WI38 (cell line): ENCODE measurements around the gene LSM4.

Source experiments
- H3K4me3 ChIP-seq: 2 replicates; pipeline ENCODE4 v1.5.1; 2011; ENCODE audit warnings: low read depth, mild to moderate bottlenecking, control low read depth, low read length
- CTCF ChIP-seq: IDR thresholded peaks from 2 replicates; pipeline ENCODE4 v1.5.1; 2012; ENCODE audit warnings: low read depth, mild to moderate bottlenecking, control low read depth, low read length

The LSM4 gene

GRCh38 chr19:18295034-18295451 lies 27.8 kb downstream of the LSM4 start:
- no peak for TF ChIP-seq CTCF
- H3K4me3 ChIP-seq: no peak overlapping the region

GRCh38 chr19:18294467-18294864 lies 28.4 kb downstream of the LSM4 start:
- TF ChIP-seq CTCF: no peak
- H3K4me3 ChIP-seq: no peak overlapping the region

- H3K4me3 ChIP-seq: no peak overlapping the region
These were observed 29.0 kb downstream of the LSM4 start for GRCh38 chr19:18293642-18294466.

GRCh38 chr19:18292810-18293641 lies 29.9 kb downstream of the LSM4 start:
- TF ChIP-seq CTCF: no peak
- H3K4me3 ChIP-seq: peak overlapping the region; percentile 62

More at GRCh38 chr19:18293642-18294466, 29.0 kb downstream of the LSM4 start:
- TF ChIP-seq CTCF: no peak

- peak overlapping the region; percentile 62 for H3K4me3 ChIP-seq
- TF ChIP-seq CTCF: no peak
These were observed 30.4 kb downstream of the LSM4 start for GRCh38 chr19:18292462-18292809.

GRCh38 chr19:18291590-18292461 lies 31.1 kb downstream of the LSM4 start:
- H3K4me3 ChIP-seq: peak overlapping the region; percentile 62
- no peak for TF ChIP-seq CTCF
